ENCODE data around the gene POLR3A.

POLR3A gene

GRCh38 chr10:78035437-78035836 lies 6.1 kb upstream of the POLR3A start:
- Histone ChIP-seq H3K4me3 (ENCODE audit: control insufficient read depth in 1 of 7, extremely low read depth in 1 of 7, insufficient read depth in 4 of 7, low read depth in 2 of 7, low read length in 6 of 7) (peak overlapping the region in 5 of 7 experiments; percentile 72 to 100 (median 95)), H3K27ac (ENCODE audit: insufficient read depth in 1 of 2, low read depth in 1 of 2, low read length in 2 of 2, poor library complexity in 1 of 2, severe bottlenecking in 2 of 2) (peak overlapping the region in 1 of 2 experiments; percentile 84), H3K36me3 (ENCODE audit: control insufficient read depth in 4 of 4, insufficient read depth in 4 of 4, low read length in 3 of 4) (peaks cover 25 to 58% (median 49%) of the 10 kb centered on the region in 4 experiments), H3K4me1 (ENCODE audit: control extremely low read depth in 1 of 4, control insufficient read depth in 4 of 4, insufficient read depth in 4 of 4, low read length in 3 of 4) (peaks cover 11 to 35% (median 24%) of the 10 kb centered on the region in 4 experiments), H3K9me3 (ENCODE audit: control extremely low read depth in 1 of 5, control insufficient read depth in 4 of 5, insufficient read depth in 2 of 5, low read depth in 1 of 5, low read length in 4 of 5) (no peaks in the 10 kb centered on the region), H3K27me3 (replicated peaks in 2 of 5; ENCODE audit: control insufficient read depth in 4 of 5, insufficient read depth in 5 of 5, low read length in 4 of 5) (no peaks in the 10 kb centered on the region)
- POLR2A ChIA-PET, result interaction anchor here (0.7 kb wide), 1 partner anchor 1206 kb away, joined by 3 read pairs; no protein-coding TSS in a partner anchor
- 100% methylated on average over 2 of the region's 5 CpGs for WGBS (ENCODE audit: insufficient coverage)
- CTCF ChIA-PET, result interaction anchor here (1.9 to 2.7 kb wide), 2 partner anchors 9 to 12 kb away, joined by 4 to 23 read pairs; no protein-coding TSS in a partner anchor
- DNase-seq, result no peak

DNA sequence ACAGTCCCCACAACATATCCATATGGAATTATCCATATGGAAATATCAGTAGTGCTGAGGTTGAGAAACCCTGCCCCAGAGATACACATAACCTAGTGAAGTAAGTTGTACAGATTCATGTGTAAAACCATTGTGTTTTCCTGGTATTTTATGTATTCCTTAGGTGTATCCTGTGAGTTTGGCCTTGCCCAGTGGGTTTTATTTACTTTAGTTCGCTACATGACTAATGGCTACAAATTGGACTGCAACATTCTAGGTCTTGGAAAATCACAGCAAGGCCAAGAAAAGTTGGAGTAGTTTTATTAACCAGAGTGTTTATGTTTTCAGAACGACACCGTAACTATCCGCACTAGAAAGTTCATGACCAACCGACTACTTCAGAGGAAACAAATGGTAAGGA lies 5.7 kb upstream of the POLR3A start:
- Histone ChIP-seq H3K36me3 (ENCODE audit: control insufficient read depth in 4 of 4, insufficient read depth in 4 of 4, low read length in 3 of 4) (peaks cover 24 to 54% (median 46%) of the 10 kb centered on the region in 4 experiments), H3K4me3 (ENCODE audit: control insufficient read depth in 1 of 7, extremely low read depth in 1 of 7, insufficient read depth in 4 of 7, low read depth in 2 of 7, low read length in 6 of 7) (peak overlapping the region in 6 of 7 experiments; percentile 72 to 100 (median 94)), H3K9me3 (ENCODE audit: control extremely low read depth in 1 of 5, control insufficient read depth in 4 of 5, insufficient read depth in 2 of 5, low read depth in 1 of 5, low read length in 4 of 5) (no peaks in the 10 kb centered on the region), H3K4me1 (ENCODE audit: control extremely low read depth in 1 of 4, control insufficient read depth in 4 of 4, insufficient read depth in 4 of 4, low read length in 3 of 4) (peaks cover 11 to 37% (median 26%) of the 10 kb centered on the region in 4 experiments), H3K27ac (ENCODE audit: insufficient read depth in 1 of 2, low read depth in 1 of 2, low read length in 2 of 2, poor library complexity in 1 of 2, severe bottlenecking in 2 of 2) (peak overlapping the region; percentile 46 to 84), H3K27me3 (replicated peaks in 2 of 5; ENCODE audit: control insufficient read depth in 4 of 5, insufficient read depth in 5 of 5, low read length in 4 of 5) (no peaks in the 10 kb centered on the region)
- 90% methylated on average over 1 of the region's 5 CpGs for WGBS (ENCODE audit: insufficient coverage)
- ChIA-PET CTCF (interaction anchor here (1.9 to 2.7 kb wide), 2 partner anchors 10 to 12 kb away, joined by 4 to 23 read pairs; no protein-coding TSS in a partner anchor), POLR2A (no interaction called here)
- no peak for DNase-seq

- CTCF ChIA-PET, result interaction anchor here (0.7 to 1.2 kb wide), 2 partner anchors 8 to 12 kb away, joined by 3 read pairs; no protein-coding TSS in a partner anchor
- peak within 1 kb of the TSS; percentile 72 to 100 (median 92) for H3K4me3 ChIP-seq (ENCODE audit: control insufficient read depth in 1 of 7, extremely low read depth in 1 of 7, insufficient read depth in 4 of 7, low read depth in 2 of 7, low read length in 6 of 7)
These were observed 4.5 kb upstream of the POLR3A start, which contains the start of gene RPS24 for GRCh38 chr10:78033637-78034470. Gene RPS24 (plus strand): TSS chr10:78033863. CDS start chr10:78033902, 39 bp downstream.

DNA sequence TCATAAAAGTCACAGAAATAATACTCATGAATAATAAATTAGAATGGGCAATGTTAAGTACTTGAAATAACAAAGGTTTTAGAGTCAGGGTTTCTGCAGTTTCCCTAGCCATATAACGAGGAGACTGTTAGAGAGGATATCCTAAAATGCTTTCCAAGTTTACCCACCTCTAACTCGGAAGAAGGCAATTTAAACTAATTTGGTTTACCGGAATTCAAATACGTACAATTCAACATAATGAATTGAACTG lies 4.0 kb upstream of the POLR3A start:
- H3K9me3 ChIP-seq (ENCODE audit: control extremely low read depth in 1 of 5, control insufficient read depth in 4 of 5, insufficient read depth in 2 of 5, low read depth in 1 of 5, low read length in 4 of 5), result no peaks in the 10 kb centered on the region
- WGBS (ENCODE audit: insufficient coverage), result 8% methylated on average over 2 of the region's 4 CpGs
- DNase-seq, result no peak
- peaks cover 13 to 52% (median 29%) of the 10 kb centered on the region in 4 experiments for H3K4me1 ChIP-seq (ENCODE audit: control extremely low read depth in 1 of 4, control insufficient read depth in 4 of 4, insufficient read depth in 4 of 4, low read length in 3 of 4)
- ChIA-PET POLR2A (no interaction called here), CTCF (no interaction called here)
- no peaks in the 10 kb centered on the region for H3K27me3 ChIP-seq (replicated peaks in 2 of 5; ENCODE audit: control insufficient read depth in 4 of 5, insufficient read depth in 5 of 5, low read length in 4 of 5)
- H3K27ac ChIP-seq (ENCODE audit: insufficient read depth in 1 of 2, low read depth in 1 of 2, low read length in 2 of 2, poor library complexity in 1 of 2, severe bottlenecking in 2 of 2), result peak overlapping the region; percentile 54 to 55
- H3K4me3 ChIP-seq (ENCODE audit: control insufficient read depth in 1 of 7, extremely low read depth in 1 of 7, insufficient read depth in 4 of 7, low read depth in 2 of 7, low read length in 6 of 7), result peak overlapping the region in 6 of 7 experiments; percentile 72 to 100 (median 94)
- peaks cover 16 to 37% (median 30%) of the 10 kb centered on the region in 4 experiments for H3K36me3 ChIP-seq (ENCODE audit: control insufficient read depth in 4 of 4, insufficient read depth in 4 of 4, low read length in 3 of 4)

More at GRCh38 chr10:78033637-78034470, 4.5 kb upstream of the POLR3A start, which contains the start of gene RPS24:
- peak; percentile 96 to 98 (median 97) for DNase-seq
- POLR2A ChIA-PET, result interaction anchor here (0.5 to 0.9 kb wide), 2 partner anchors 671 to 723 kb away, joined by 3 read pairs; no protein-coding TSS in a partner anchor
- no peaks in the 10 kb centered on the region for H3K27me3 ChIP-seq (replicated peaks in 2 of 5; ENCODE audit: control insufficient read depth in 4 of 5, insufficient read depth in 5 of 5, low read length in 4 of 5)
- peaks cover 18 to 42% (median 34%) of the 10 kb centered on the region in 4 experiments for H3K36me3 ChIP-seq (ENCODE audit: control insufficient read depth in 4 of 4, insufficient read depth in 4 of 4, low read length in 3 of 4)
- H3K27ac ChIP-seq (ENCODE audit: insufficient read depth in 1 of 2, low read depth in 1 of 2, low read length in 2 of 2, poor library complexity in 1 of 2, severe bottlenecking in 2 of 2), result peak within 1 kb of the TSS; percentile 54 to 84
- no peaks in the 10 kb centered on the region for H3K9me3 ChIP-seq (ENCODE audit: control extremely low read depth in 1 of 5, control insufficient read depth in 4 of 5, insufficient read depth in 2 of 5, low read depth in 1 of 5, low read length in 4 of 5)
- under 1% methylated on average over 38 of the region's 55 CpGs for WGBS (ENCODE audit: insufficient coverage)
- H3K4me1 ChIP-seq (ENCODE audit: control extremely low read depth in 1 of 4, control insufficient read depth in 4 of 4, insufficient read depth in 4 of 4, low read length in 3 of 4), result peaks cover 13 to 47% (median 28%) of the 10 kb centered on the region in 4 experiments

DNA sequence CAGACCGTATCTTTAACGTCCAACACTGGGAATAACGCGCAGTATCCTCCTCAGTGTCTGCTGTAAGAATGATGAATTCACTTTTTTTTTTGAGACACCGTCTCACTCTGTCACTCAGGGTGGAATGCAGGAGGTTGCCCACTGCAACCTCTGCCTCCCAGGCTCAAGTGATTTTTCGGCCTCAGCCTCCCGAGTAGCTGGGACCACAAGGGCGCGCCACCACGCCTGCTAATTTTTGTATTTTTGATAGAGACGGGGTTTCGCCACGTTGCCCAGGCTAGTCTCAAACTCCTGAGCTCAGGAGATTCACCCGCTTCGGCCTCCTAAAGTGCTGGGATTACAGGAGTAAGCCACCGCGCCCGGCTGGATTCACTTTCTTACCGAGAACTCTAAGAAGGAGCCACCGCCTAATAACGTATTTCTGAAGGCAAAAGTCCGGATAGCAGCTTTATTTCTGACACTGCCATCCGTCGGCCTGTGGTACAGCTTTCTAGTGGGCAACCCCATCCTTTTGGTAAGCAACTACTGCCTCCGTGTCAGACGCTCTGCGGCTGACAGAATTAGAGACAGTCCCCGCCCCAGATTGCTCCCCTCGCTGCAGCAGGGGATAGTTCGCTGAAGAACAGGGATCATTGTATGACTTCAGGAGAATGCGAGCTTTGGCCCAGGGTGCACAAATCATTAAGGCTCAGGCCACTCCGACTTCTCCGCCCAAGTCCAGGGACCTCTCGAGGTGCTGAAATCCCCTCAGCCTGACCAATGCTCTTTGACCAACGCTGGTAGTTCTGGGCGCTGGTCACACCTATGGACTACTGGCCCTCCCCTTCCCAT lies 662 bp downstream of the POLR3A start:
- Histone ChIP-seq H3K27me3 (replicated peaks in 2 of 5; ENCODE audit: control insufficient read depth in 4 of 5, insufficient read depth in 5 of 5, low read length in 4 of 5) (no peaks in the 10 kb centered on the region), H3K4me3 (ENCODE audit: control insufficient read depth in 1 of 7, extremely low read depth in 1 of 7, insufficient read depth in 4 of 7, low read depth in 2 of 7, low read length in 6 of 7) (peak overlapping the region; percentile 81 to 99 (median 89)), H3K36me3 (ENCODE audit: control insufficient read depth in 4 of 4, insufficient read depth in 4 of 4, low read length in 3 of 4) (peaks cover 5 to 33% (median 22%) of the 10 kb centered on the region in 4 experiments), H3K4me1 (ENCODE audit: control extremely low read depth in 1 of 4, control insufficient read depth in 4 of 4, insufficient read depth in 4 of 4, low read length in 3 of 4) (peaks cover 2 to 20% (median 8%) of the 10 kb centered on the region in 4 experiments), H3K27ac (ENCODE audit: insufficient read depth in 1 of 2, low read depth in 1 of 2, low read length in 2 of 2, poor library complexity in 1 of 2, severe bottlenecking in 2 of 2) (peak overlapping the region; percentile 58 to 86), H3K9me3 (ENCODE audit: control extremely low read depth in 1 of 5, control insufficient read depth in 4 of 5, insufficient read depth in 2 of 5, low read depth in 1 of 5, low read length in 4 of 5) (no peaks in the 10 kb centered on the region)
- 51% methylated on average over 34 of the region's 36 CpGs for WGBS (ENCODE audit: insufficient coverage)
- ChIA-PET CTCF (interaction anchor here (0.6 to 2.0 kb wide), 2 partner anchors 12 kb away, joined by 3 to 7 read pairs; no protein-coding TSS in a partner anchor), POLR2A (no interaction called here)
- DNase-seq, result peak in 2 of 3 donors; percentile 48 to 59

- Histone ChIP-seq H3K4me3 (ENCODE audit: control insufficient read depth in 1 of 7, extremely low read depth in 1 of 7, insufficient read depth in 4 of 7, low read depth in 2 of 7, low read length in 6 of 7) (no peak overlapping the region), H3K36me3 (ENCODE audit: control insufficient read depth in 4 of 4, insufficient read depth in 4 of 4, low read length in 3 of 4) (peaks cover 18 to 54% (median 40%) of the 10 kb centered on the region in 4 experiments), H3K4me1 (ENCODE audit: control extremely low read depth in 1 of 4, control insufficient read depth in 4 of 4, insufficient read depth in 4 of 4, low read length in 3 of 4) (peaks cover 2 to 20% (median 7%) of the 10 kb centered on the region in 4 experiments), H3K9me3 (ENCODE audit: control extremely low read depth in 1 of 5, control insufficient read depth in 4 of 5, insufficient read depth in 2 of 5, low read depth in 1 of 5, low read length in 4 of 5) (no peaks in the 10 kb centered on the region), H3K27me3 (replicated peaks in 2 of 5; ENCODE audit: control insufficient read depth in 4 of 5, insufficient read depth in 5 of 5, low read length in 4 of 5) (no peaks in the 10 kb centered on the region), H3K27ac (ENCODE audit: insufficient read depth in 1 of 2, low read depth in 1 of 2, low read length in 2 of 2, poor library complexity in 1 of 2, severe bottlenecking in 2 of 2) (no peak overlapping the region)
- CTCF ChIA-PET, result no interaction called here
- POLR2A ChIA-PET, result no interaction called here
- WGBS (ENCODE audit: insufficient coverage), result 100% methylated on average over 7 of the region's 8 CpGs
- DNase-seq, result no peak
These were observed 3.5 kb downstream of the POLR3A start for GRCh38 chr10:78025685-78026364.
